Endothelial cell of umbilical vein (primary cell): ENCODE measurements around the gene NIPBL. TPM values are rescaled to one million over a fixed set of nuclear protein-coding genes. Genes with fewer than 3 reads are reported as not detected.

ENCODE experiments used
- BruUV-seq: library from RNA; stranded (reverse); fragments of 400-500 nt; replicated peaks from 2 replicates; lab custom pipeline; 2021; lab: Mats Ljungman, UMichigan
- CTCF ChIA-PET: fragments of 300-600, 350-600 bp; sonication (Branson Sonifier 250); formaldehyde crosslinking; loops from one replicate; lab custom pipeline; 2021; ENCODE audit warnings: antibody characterized with exemption, inconsistent platforms; lab: Charles Lee
- POLR2A ChIA-PET: fragments of 300-600, 350-600 bp; sonication (Branson Sonifier 250); formaldehyde crosslinking; loops from one replicate; lab custom pipeline; 2021; ENCODE audit warnings: antibody characterized with exemption, inconsistent platforms; lab: Charles Lee
- DNase-seq: peaks from one replicate; pipeline ENCODE4 v3.0.0-alpha.2; 2011; ENCODE audit warnings: low read depth, low spot score
- FAIRE-seq: peaks from 2 replicates; lab custom pipeline; 2011; peaks lifted over from hg19 to GRCh38; lab: Jason Lieb, UNC
- H2AFZ ChIP-seq: 2 replicates; pipeline ENCODE4 v1.6.0; 2012; ENCODE audit warnings: low read depth, low read length, control low read depth, inconsistent platforms
- H3K27ac ChIP-seq: 2 replicates; pipeline ENCODE4 v1.5.1; 2011; ENCODE audit warnings: low read depth, mild to moderate bottlenecking, control low read depth, low read length, moderate library complexity; ENCODE audit not compliant: insufficient read depth
- H3K27me3 ChIP-seq, 2 experiments: 2 replicates each; pipeline versions ENCODE4 v1.6.0 to v1.6.1; 2011; ENCODE audit warnings: low read length in 2 of 2, mixed read lengths in 1 of 2; ENCODE audit not compliant: control insufficient read depth in 2 of 2, insufficient read depth in 2 of 2
- H3K36me3 ChIP-seq, 2 experiments: 2 replicates in 1 of 2; 3 replicates in 1 of 2; pipeline ENCODE4 v1.5.1; 2011; ENCODE audit warnings: low read length in 2 of 2, mild to moderate bottlenecking in 1 of 2, moderate library complexity in 1 of 2; ENCODE audit not compliant: control insufficient read depth in 2 of 2, insufficient read depth in 2 of 2; ENCODE audit errors: extremely low read depth in 1 of 2
- H3K4me1 ChIP-seq: 3 replicates; pipeline ENCODE4 v1.5.1; 2011; ENCODE audit warnings: mild to moderate bottlenecking, low read length; ENCODE audit not compliant: control insufficient read depth, insufficient read depth; ENCODE audit errors: extremely low read depth
- H3K4me2 ChIP-seq: 2 replicates; pipeline ENCODE4 v1.6.1; 2011; ENCODE audit warnings: low read length, control low read depth, mixed read lengths; ENCODE audit not compliant: insufficient read depth
- H3K4me3 ChIP-seq, 3 experiments: fragments of 200-600 bp in 1 of 3; sonication (generic), shearing (Covaris generic) in 1 of 3; replicated peaks in 1 of 3; 2 replicates each; pipeline ENCODE4 v1.5.1; 2011 to 2016; ENCODE audit warnings: control low read depth in 3 of 3, low read length in 3 of 3, mild to moderate bottlenecking in 2 of 3, inconsistent platforms in 1 of 3, low read depth in 1 of 3, moderate library complexity in 1 of 3; ENCODE audit not compliant: insufficient read depth in 1 of 3
- H3K79me2 ChIP-seq: 2 replicates; pipeline ENCODE4 v1.6.0; 2012; ENCODE audit warnings: low read length, inconsistent platforms; ENCODE audit not compliant: control insufficient read depth, insufficient read depth
- H3K9ac ChIP-seq: replicated peaks from 2 replicates; pipeline ENCODE3; 2011; ENCODE audit warnings: low read length, control low read depth; ENCODE audit not compliant: insufficient read depth; ENCODE audit errors: extremely low read depth
- H3K9me1 ChIP-seq: replicated peaks from 3 replicates; pipeline ENCODE4 v1.6.0; 2011; ENCODE audit warnings: mild to moderate bottlenecking, low read length; ENCODE audit not compliant: control insufficient read depth, insufficient read depth; ENCODE audit errors: extremely low read depth
- H3K9me3 ChIP-seq: replicated peaks from 2 replicates; pipeline ENCODE4 v1.5.1; 2012; ENCODE audit warnings: low read length, inconsistent platforms; ENCODE audit not compliant: control insufficient read depth, insufficient read depth
- H4K20me1 ChIP-seq: replicated peaks from 2 replicates; pipeline ENCODE3; 2011; ENCODE audit warnings: mild to moderate bottlenecking, low read length; ENCODE audit not compliant: control insufficient read depth, insufficient read depth; ENCODE audit errors: extremely low read depth
- EZH2 ChIP-seq: IDR thresholded peaks from 2 replicates; pipeline ENCODE4 v1.6.1; 2012; ENCODE audit warnings: borderline replicate concordance, low read depth, mild to moderate bottlenecking, moderate library complexity, low read length, inconsistent platforms; ENCODE audit not compliant: severe bottlenecking
- FOS ChIP-seq: IDR thresholded peaks from 2 replicates; pipeline ENCODE4 v1.6.1; 2011; ENCODE audit warnings: mild to moderate bottlenecking, low read length, moderate library complexity, borderline replicate concordance; ENCODE audit not compliant: insufficient read depth
- GATA2 ChIP-seq: IDR thresholded peaks from 2 replicates; pipeline ENCODE4 v1.7.0; 2011; ENCODE audit warnings: low read depth, mild to moderate bottlenecking, moderate library complexity, mixed read lengths, low read length; ENCODE audit not compliant: insufficient read length, insufficient read depth
- JUN ChIP-seq: IDR thresholded peaks from 2 replicates; pipeline ENCODE4 v1.6.1; 2011; ENCODE audit warnings: borderline replicate concordance, low read depth; ENCODE audit not compliant: insufficient read length, insufficient read depth
- MYC ChIP-seq: IDR thresholded peaks from one replicate; pipeline ENCODE4 v1.6.1; 2011; ENCODE audit warnings: mild to moderate bottlenecking, low read depth, low read length
- POLR2A ChIP-seq: IDR thresholded peaks from 2 replicates; pipeline ENCODE4 v1.6.1; 2012; ENCODE audit warnings: low read depth, mild to moderate bottlenecking, control low read depth, low read length
- POLR2AphosphoS5 ChIP-seq: IDR thresholded peaks from 2 replicates; pipeline ENCODE4 v1.6.1; 2012; ENCODE audit warnings: low read depth, mild to moderate bottlenecking, control low read depth, low read length, moderate library complexity; ENCODE audit not compliant: insufficient read depth
- dilution Hi-C: fragments of 300-500 bp; cut with MboI; formaldehyde crosslinking; loops from one replicate; pipeline ENCODE4 v1.15.0; 2019; ENCODE audit warnings: low sequenced_read_pairs; ENCODE audit not compliant: extremely low pct_ligation_motif_present
- intact Hi-C: fragments of 100-400 bp; cut with micrococcal nuclease; formaldehyde crosslinking; loops from one replicate; pipeline ENCODE4 v1.10.0; 2022
- polyA plus RNA-seq, 4 experiments: library from polyadenylated mRNA; depleted of rRNA in 3 of 4; stranded (reverse) in 3 of 4; unstranded in 1 of 4; fragments of >200 nt; gene quantifications; 2 replicates each; pipeline versions ENCODE4 v1.2.1 to v1.2.3, GENCODE V29; 2011 to 2012; ENCODE audit warnings: missing spikeins in 1 of 4
- total RNA-seq: library from RNA; stranded (reverse); gene quantifications from 2 replicates; pipeline ENCODE4 v1.2.3, GENCODE V29; 2021
- TF ChIP-seq, protein P1 (sequence below): IDR thresholded peaks from 2 replicates; pipeline ENCODE4 v1.6.1; 2011; ENCODE audit not compliant: insufficient read depth, insufficient read length
- TF ChIP-seq, protein P2 (sequence below), 2 donors: IDR thresholded peaks; 1 replicate in 1 of 2; 2 replicates in 1 of 2; pipeline ENCODE4 v1.5.1; 2011; ENCODE audit warnings: low read length in 2 of 2, mild to moderate bottlenecking in 2 of 2, moderate library complexity in 2 of 2, control low read depth in 1 of 2, inconsistent platforms in 1 of 2, low read depth in 1 of 2; ENCODE audit not compliant: insufficient read depth in 1 of 2; ENCODE audit errors: extremely low read depth in 1 of 2

The NIPBL gene
- total and polyA plus RNA-seq, 2 donors (not counting 3 experiments of a cell fraction or from before 2014, with no cell fraction given) = 15.5 to 50.7 TPM

DNA sequence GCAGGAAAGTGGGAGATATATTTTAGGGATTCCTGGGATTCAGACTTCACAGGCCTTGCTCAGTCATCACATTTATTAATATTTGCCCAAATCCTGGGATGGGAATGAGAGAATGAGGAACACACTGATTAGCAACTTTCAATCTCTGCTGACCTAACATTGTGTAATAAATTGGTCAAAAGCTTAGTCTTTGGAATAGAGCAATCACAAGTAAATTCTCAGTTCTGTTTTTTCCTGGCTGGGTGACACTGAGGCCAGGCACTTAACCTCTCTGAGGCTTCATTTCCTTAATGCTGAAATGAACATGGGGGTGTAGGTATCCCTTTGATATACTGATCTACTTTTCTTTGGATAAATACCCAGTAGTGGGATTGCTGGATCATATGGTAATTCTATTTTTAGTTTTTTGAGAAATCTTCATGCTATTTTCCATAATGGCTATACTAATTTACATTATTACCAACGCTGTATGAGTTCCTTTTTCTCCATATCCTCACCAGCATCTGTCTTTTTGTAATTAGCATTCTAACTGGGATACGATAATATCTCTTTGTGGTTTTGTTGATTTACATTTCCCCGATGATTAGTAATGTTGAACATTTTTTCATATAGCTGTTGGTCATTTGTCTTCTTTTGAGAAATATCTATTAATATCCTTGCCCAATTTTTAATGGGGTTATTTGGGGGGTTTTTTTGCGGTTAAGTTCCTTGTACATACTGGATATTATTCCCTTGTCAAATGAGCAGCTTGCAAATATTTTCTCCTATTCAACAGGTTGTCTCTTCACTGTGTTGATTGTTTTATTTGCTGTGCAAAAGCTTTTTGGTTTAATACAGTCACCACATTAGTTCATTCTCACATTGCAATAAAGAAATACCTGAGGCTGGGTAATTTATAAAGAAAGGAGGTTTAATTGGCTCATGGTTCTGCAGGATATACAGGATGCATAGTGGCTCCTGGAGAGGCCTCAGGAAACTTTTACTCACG, 36.8 kb upstream of the NIPBL start:
- FAIRE-seq (no peak), DNase-seq (no peak)
- Histone ChIP-seq H3K4me2 (no peak overlapping the region), H3K27me3 (peaks cover 9 to 14% of the 10 kb centered on the region in 2 experiments), H3K27ac (no peak overlapping the region), H3K9me1 (no peaks in the 10 kb centered on the region), H3K4me1 (no peaks in the 10 kb centered on the region), H3K4me3 (no peak overlapping the region), H2AFZ (no peak overlapping the region), H3K9ac (no peak overlapping the region), H3K9me3 (no peaks in the 10 kb centered on the region), H3K79me2 (no peaks in the 10 kb centered on the region), H3K36me3 (no peaks in the 10 kb centered on the region), H4K20me1 (no peaks in the 10 kb centered on the region)
- TF ChIP-seq JUN (no peak), POLR2AphosphoS5 (no peak), MYC (no peak), GATA2 (no peak), EZH2 (no peak), POLR2A (no peak), FOS (no peak)
- TF ChIP-seq, protein P1, sequence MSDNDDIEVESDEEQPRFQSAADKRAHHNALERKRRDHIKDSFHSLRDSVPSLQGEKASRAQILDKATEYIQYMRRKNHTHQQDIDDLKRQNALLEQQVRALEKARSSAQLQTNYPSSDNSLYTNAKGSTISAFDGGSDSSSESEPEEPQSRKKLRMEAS = no peak
- TF ChIP-seq, protein P2, sequence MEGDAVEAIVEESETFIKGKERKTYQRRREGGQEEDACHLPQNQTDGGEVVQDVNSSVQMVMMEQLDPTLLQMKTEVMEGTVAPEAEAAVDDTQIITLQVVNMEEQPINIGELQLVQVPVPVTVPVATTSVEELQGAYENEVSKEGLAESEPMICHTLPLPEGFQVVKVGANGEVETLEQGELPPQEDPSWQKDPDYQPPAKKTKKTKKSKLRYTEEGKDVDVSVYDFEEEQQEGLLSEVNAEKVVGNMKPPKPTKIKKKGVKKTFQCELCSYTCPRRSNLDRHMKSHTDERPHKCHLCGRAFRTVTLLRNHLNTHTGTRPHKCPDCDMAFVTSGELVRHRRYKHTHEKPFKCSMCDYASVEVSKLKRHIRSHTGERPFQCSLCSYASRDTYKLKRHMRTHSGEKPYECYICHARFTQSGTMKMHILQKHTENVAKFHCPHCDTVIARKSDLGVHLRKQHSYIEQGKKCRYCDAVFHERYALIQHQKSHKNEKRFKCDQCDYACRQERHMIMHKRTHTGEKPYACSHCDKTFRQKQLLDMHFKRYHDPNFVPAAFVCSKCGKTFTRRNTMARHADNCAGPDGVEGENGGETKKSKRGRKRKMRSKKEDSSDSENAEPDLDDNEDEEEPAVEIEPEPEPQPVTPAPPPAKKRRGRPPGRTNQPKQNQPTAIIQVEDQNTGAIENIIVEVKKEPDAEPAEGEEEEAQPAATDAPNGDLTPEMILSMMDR (IDR thresholded peaks at IDR 0.05; ENCODE audit: extremely low read depth in 1 of 2, insufficient read depth in 1 of 2, low read depth in 1 of 2, low read length in 2 of 2) = no peak
- CTCF ChIA-PET = no interaction called here
- POLR2A ChIA-PET = no interaction called here
- dilution Hi-C loops (no loop called here), intact Hi-C loops (no loop called here)
- no TSS peak for BruUV-seq
